IPS-18a (cell line): ENCODE measurements around the gene P3R3URF.

Source experiments
- H3K27ac ChIP-seq: one replicate; pipeline ENCODE4 v1.5.1; 2013; ENCODE audit warnings: low read length
- H3K27me3 ChIP-seq: one replicate; pipeline ENCODE4 v1.6.1; 2013; ENCODE audit warnings: mild to moderate bottlenecking, low read length; ENCODE audit not compliant: control insufficient read depth, insufficient read depth
- H3K36me3 ChIP-seq: one replicate; pipeline ENCODE4 v1.6.1; 2013; ENCODE audit warnings: low read depth, low read length; ENCODE audit not compliant: control insufficient read depth
- H3K4me1 ChIP-seq: one replicate; pipeline ENCODE4 v1.6.1; 2013; ENCODE audit warnings: low read depth, low read length; ENCODE audit not compliant: control insufficient read depth
- H3K4me3 ChIP-seq: one replicate; pipeline ENCODE4 v1.5.1; 2013; ENCODE audit warnings: low read length
- H3K9ac ChIP-seq: one replicate; pipeline ENCODE4 v1.6.1; 2013; ENCODE audit warnings: mild to moderate bottlenecking, low read length, moderate library complexity
- H3K9me3 ChIP-seq: one replicate; pipeline ENCODE4 v1.6.1; 2013; ENCODE audit warnings: low read depth, low read length; ENCODE audit not compliant: control insufficient read depth

P3R3URF gene

DNA sequence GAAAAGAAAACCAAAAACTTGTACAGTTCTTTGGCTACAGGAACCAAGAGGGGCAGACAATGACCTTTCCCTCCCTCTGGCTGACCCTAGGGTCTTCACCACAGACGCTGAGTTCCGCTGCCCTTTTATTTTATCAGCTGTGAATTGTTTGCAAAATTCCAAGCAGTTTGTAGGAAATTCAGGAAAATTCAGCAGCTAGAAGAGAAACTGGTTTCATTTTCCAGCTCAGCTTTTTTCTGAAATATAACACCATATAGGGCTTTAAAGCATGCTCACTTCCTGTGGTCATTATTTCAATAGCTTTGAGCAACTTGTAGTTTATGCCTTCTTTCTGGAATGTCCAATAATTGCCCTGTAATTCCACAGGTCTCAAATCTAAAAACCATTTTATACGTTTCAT, 38.4 kb downstream of the P3R3URF start:
- H3K27ac ChIP-seq: no peak overlapping the region
- no peak overlapping the region for H3K9ac ChIP-seq

DNA sequence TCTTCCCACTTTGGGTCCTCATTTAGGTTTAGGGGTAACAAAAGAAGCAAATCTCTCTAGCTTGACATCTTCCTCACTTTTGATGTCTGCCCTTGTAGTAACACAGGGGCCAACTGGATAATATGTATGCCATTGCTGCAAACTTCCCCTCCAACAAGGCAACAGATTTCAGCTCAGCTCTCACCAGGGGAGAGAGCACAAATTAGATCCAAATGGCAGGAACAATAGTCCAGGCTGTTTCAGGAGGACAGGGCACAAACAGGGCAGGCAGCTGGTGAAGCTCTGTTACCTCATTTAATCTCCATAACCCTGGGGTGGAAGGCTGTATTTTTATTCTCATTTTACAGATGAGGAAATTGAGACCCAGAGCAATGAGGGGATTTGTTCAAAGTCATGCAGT, 39.6 kb downstream of the P3R3URF start:
- peaks cover 15% of the 10 kb centered on the region for H3K4me1 ChIP-seq
- H3K36me3 ChIP-seq: no peaks in the 10 kb centered on the region
- H3K27ac ChIP-seq: no peak overlapping the region
- no peaks in the 10 kb centered on the region for H3K27me3 ChIP-seq
- H3K9ac ChIP-seq: no peak overlapping the region
- H3K4me3 ChIP-seq: no peak overlapping the region
- no peaks in the 10 kb centered on the region for H3K9me3 ChIP-seq

More for the DNA sequence above, 38.4 kb downstream of the P3R3URF start:
- Histone ChIP-seq H3K4me1 (peaks cover 15% of the 10 kb centered on the region), H3K9me3 (no peaks in the 10 kb centered on the region), H3K27me3 (no peaks in the 10 kb centered on the region), H3K36me3 (no peaks in the 10 kb centered on the region), H3K4me3 (no peak overlapping the region)

GRCh38 chr1:46134660-46135331, 41.5 kb downstream of the P3R3URF start:
- Histone ChIP-seq H3K4me3 (no peak overlapping the region), H3K36me3 (no peaks in the 10 kb centered on the region), H3K27ac (no peak overlapping the region), H3K4me1 (peaks cover 24% of the 10 kb centered on the region), H3K27me3 (peaks cover 8% of the 10 kb centered on the region), H3K9me3 (no peaks in the 10 kb centered on the region), H3K9ac (no peak overlapping the region)

GRCh38 chr1:46133781-46134350, 42.4 kb downstream of the P3R3URF start:
- Histone ChIP-seq H3K9me3 (no peaks in the 10 kb centered on the region), H3K27me3 (peaks cover 8% of the 10 kb centered on the region), H3K4me1 (peaks cover 27% of the 10 kb centered on the region), H3K4me3 (peak overlapping the region; percentile 86), H3K9ac (peak overlapping the region; percentile 73), H3K27ac (peak overlapping the region; percentile 61), H3K36me3 (no peaks in the 10 kb centered on the region)

GRCh38 chr1:46133181-46133658, 43.1 kb downstream of the P3R3URF start:
- peaks cover 8% of the 10 kb centered on the region for H3K27me3 ChIP-seq
- H3K9ac ChIP-seq: peak overlapping the region; percentile 73
- H3K9me3 ChIP-seq: no peaks in the 10 kb centered on the region
- peak overlapping the region; percentile 86 for H3K4me3 ChIP-seq
- peaks cover 27% of the 10 kb centered on the region for H3K4me1 ChIP-seq
- H3K36me3 ChIP-seq: no peaks in the 10 kb centered on the region
- peak overlapping the region; percentile 61 for H3K27ac ChIP-seq

DNA sequence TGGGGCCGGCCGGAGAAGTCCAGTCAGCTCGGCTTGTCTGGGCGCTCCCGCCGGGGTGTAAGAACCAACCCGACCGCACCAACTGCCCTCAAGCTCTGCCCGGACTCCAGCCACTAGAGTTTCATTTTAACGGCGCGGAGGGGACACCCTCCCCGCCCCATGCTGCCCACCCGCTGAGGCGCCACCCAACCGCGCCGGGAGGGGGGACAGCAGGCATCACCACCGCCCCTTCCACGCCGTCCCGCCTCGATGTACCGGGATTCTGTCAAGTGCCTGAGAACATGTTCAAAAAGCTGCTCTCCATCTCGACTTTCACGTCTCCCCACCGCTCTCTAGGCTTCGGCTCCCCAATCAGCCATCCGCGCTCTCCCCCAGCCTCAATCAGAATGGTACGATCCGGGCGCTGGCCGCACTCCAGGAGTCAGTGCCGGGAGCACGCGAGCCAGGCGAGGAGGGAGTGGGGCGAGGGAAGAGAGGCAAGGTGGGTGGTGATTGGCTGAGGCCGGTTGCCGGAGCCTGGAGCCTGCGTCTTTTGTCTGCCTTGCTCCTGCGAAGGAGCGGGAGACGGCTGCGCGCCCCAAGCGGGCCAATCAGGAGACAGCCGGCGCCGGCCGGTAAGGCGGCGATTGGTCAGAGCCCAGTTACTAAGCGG, 43.6 kb downstream of the P3R3URF start, which contains the start of gene PIK3R3:
Gene PIK3R3, minus strand, starts transcription at position 101 of the 652 bp plus-strand sequence. CDS start 677 bp downstream, outside the sequence.
- Histone ChIP-seq H3K9ac (peak within 1 kb of the TSS; percentile 97), H3K27me3 (peaks cover 8% of the 10 kb centered on the region), H3K4me3 (peak within 1 kb of the TSS; percentile 91), H3K27ac (peak within 1 kb of the TSS; percentile 99), H3K36me3 (no peaks in the 10 kb centered on the region), H3K9me3 (no peaks in the 10 kb centered on the region), H3K4me1 (peaks cover 27% of the 10 kb centered on the region)

DNA sequence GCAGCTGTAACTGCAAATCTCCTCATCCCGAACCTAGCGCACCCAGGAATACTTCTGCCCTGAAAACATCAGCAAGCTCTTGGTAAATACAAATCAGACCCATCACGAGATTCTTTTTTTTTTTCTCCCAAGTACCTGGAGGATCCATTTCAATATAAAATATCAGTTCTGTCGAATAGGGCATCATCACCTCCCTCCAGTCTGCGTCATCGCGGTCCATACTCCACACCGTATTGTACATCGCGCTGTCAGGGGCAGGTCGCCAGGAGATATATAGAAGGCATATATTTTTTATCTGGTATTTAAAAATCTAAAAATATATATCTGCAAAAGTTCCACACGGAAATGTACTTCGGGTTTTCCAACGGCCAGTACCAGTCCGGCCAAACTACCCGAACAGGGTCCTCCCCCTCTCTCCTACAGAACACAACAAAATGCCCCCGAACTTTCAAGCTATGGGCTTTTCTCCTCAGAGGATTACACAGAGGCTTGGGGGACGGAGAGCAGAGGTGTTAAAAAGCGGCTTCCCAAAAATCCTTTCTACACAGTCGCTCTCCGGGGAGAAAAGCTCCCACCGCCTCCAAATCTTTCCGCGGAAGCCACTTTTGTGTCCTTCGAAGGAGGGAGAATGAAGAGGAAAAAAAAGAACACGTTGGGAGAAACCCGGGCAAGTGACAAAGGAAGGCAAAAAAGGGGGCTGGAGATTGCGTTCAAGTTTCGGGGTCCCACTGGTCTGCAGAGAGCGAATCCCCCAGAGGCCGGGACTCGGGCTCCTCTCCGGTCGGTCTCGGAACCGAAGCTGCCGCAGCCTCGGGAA, 44.4 kb downstream of the P3R3URF start:
- H3K9ac ChIP-seq: peak overlapping the region; percentile 97
- peak overlapping the region; percentile 99 for H3K27ac ChIP-seq
- H3K9me3 ChIP-seq: no peaks in the 10 kb centered on the region
- H3K4me1 ChIP-seq: peaks cover 27% of the 10 kb centered on the region
- H3K4me3 ChIP-seq: peak overlapping the region; percentile 91
- no peaks in the 10 kb centered on the region for H3K36me3 ChIP-seq
- H3K27me3 ChIP-seq: peaks cover 8% of the 10 kb centered on the region

DNA sequence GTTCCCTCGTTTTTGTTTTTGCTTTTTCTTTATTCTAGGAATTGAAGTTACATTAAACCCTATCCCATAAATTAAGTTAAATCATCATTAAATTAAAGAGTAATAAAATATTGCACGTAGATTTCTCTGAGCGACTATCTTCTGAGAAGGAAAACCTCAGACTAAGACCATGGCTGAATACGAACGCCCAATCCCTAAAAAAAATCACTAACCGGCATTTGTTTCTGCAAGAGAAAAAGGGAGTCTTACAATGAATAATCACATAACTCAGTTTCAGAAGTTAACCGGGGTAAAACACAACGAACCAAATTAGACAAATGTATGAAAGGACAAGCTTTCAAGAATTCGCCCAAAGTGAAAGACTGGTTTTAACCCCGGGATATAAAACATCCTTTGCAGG, 45.2 kb downstream of the P3R3URF start:
- H3K9ac ChIP-seq: peak overlapping the region; percentile 97
- H3K4me3 ChIP-seq: peak overlapping the region; percentile 91
- no peaks in the 10 kb centered on the region for H3K36me3 ChIP-seq
- H3K9me3 ChIP-seq: no peaks in the 10 kb centered on the region
- peaks cover 24% of the 10 kb centered on the region for H3K4me1 ChIP-seq
- no peak overlapping the region for H3K27ac ChIP-seq
- peaks cover 8% of the 10 kb centered on the region for H3K27me3 ChIP-seq

- Histone ChIP-seq H3K27me3 (peaks cover 8% of the 10 kb centered on the region), H3K4me3 (peak overlapping the region; percentile 91), H3K4me1 (peaks cover 24% of the 10 kb centered on the region), H3K9me3 (no peaks in the 10 kb centered on the region), H3K36me3 (no peaks in the 10 kb centered on the region), H3K9ac (peak overlapping the region; percentile 97), H3K27ac (no peak overlapping the region)
Observed at GRCh38 chr1:46130606-46131005, 45.7 kb downstream of the P3R3URF start.

- Histone ChIP-seq H3K9ac (peak overlapping the region; percentile 97), H3K9me3 (no peaks in the 10 kb centered on the region), H3K36me3 (no peaks in the 10 kb centered on the region), H3K4me1 (peaks cover 24% of the 10 kb centered on the region), H3K27me3 (peaks cover 8% of the 10 kb centered on the region), H3K27ac (no peak overlapping the region), H3K4me3 (peak overlapping the region; percentile 91)
Observed at GRCh38 chr1:46130121-46130520, 46.2 kb downstream of the P3R3URF start.

DNA sequence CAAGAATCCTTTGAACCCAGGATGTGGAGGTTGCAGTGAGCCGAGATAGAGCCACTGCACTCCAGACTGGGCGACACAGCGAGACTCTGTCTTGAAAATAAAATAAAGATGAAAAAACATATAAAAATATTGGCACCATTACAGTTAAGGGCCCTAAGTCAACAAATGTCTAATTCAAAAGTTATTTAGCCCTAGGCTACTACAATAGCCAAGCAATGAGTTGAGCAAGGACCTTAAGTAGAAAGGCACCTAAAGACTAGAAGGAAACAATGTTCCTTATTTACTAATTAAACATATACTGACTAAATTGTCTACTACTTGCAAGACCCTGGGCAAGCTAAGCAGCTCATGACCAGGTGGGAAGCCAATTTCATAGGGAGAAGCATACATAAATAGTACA, 47.9 kb downstream of the P3R3URF start:
- Histone ChIP-seq H3K36me3 (no peaks in the 10 kb centered on the region), H3K27me3 (peaks cover 8% of the 10 kb centered on the region), H3K9me3 (no peaks in the 10 kb centered on the region), H3K9ac (no peak overlapping the region), H3K27ac (no peak overlapping the region), H3K4me1 (peaks cover 13% of the 10 kb centered on the region), H3K4me3 (no peak overlapping the region)
